Esophagus squamous epithelium (tissue), 4 donors: ENCODE measurements around the gene SZT2.

ENCODE experiments used
- CTCF ChIP-seq, 6 experiments: fragments of 450-650 bp in 4 of 6; fragments of 200-600 bp in 2 of 6; sonication (generic) in 2 of 6; IDR thresholded peaks; one replicate each; pipeline ENCODE4 v1.5.1; 2016 to 2019; ENCODE audit warnings: antibody characterized with exemption in 6 of 6, mild to moderate bottlenecking in 4 of 6, moderate library complexity in 4 of 6
- POLR2A ChIP-seq, 4 donors: fragments of 450-650 bp; IDR thresholded peaks; one replicate each; pipeline ENCODE4 v1.6.1; 2017; ENCODE audit warnings: antibody characterized with exemption in 4 of 4, mild to moderate bottlenecking in 4 of 4, moderate library complexity in 3 of 4

- TF ChIP-seq CTCF (IDR thresholded peaks at IDR 0.05) (no peak), POLR2A (IDR thresholded peaks at IDR 0.05) (no peak)
Observed at GRCh38 chr1:43444836-43445235, 55.1 kb downstream of the SZT2 start.
